ENCODE results near the gene HSD17B4. TPM values are rescaled to one million over a fixed set of nuclear protein-coding genes. Genes with fewer than 3 reads are reported as not detected.

HSD17B4 gene, protein sequence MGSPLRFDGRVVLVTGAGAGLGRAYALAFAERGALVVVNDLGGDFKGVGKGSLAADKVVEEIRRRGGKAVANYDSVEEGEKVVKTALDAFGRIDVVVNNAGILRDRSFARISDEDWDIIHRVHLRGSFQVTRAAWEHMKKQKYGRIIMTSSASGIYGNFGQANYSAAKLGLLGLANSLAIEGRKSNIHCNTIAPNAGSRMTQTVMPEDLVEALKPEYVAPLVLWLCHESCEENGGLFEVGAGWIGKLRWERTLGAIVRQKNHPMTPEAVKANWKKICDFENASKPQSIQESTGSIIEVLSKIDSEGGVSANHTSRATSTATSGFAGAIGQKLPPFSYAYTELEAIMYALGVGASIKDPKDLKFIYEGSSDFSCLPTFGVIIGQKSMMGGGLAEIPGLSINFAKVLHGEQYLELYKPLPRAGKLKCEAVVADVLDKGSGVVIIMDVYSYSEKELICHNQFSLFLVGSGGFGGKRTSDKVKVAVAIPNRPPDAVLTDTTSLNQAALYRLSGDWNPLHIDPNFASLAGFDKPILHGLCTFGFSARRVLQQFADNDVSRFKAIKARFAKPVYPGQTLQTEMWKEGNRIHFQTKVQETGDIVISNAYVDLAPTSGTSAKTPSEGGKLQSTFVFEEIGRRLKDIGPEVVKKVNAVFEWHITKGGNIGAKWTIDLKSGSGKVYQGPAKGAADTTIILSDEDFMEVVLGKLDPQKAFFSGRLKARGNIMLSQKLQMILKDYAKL
- 149 TPM in 2 replicates for total RNA-seq

GRCh38 chr5:119452373-119453039 is at the start of gene HSD17B4:
TSS of gene HSD17B4 (plus strand) at chr5:119452497. CDS start at chr5:119452576, 79 bp downstream.

Other genes with a start within 250 kb of the HSD17B4 start
- gene TNFAIP8, start 96.5 kb upstream of the HSD17B4 start, total RNA-seq = 26.8 and 45.5 TPM in 2 replicates
- gene FAM170A, start 177.1 kb downstream of the HSD17B4 start, total RNA-seq = not detected in 2 replicates

Measured in hair follicular keratinocyte (primary cell).